GM12875 (cell line): ENCODE measurements around the gene ZNF358.

Source experiments
- H3K4me3 ChIP-seq: one replicate; pipeline ENCODE4 v1.5.1; 2011; ENCODE audit warnings: low read depth, low read length, control low read depth
- TF ChIP-seq, protein P1 (sequence below): IDR thresholded peaks from 2 replicates; pipeline ENCODE4 v1.5.1; 2011; ENCODE audit warnings: low read depth, mild to moderate bottlenecking, control low read depth, inconsistent platforms, low read length, moderate library complexity, borderline replicate concordance; ENCODE audit not compliant: insufficient read depth

Gene ZNF358

DNA sequence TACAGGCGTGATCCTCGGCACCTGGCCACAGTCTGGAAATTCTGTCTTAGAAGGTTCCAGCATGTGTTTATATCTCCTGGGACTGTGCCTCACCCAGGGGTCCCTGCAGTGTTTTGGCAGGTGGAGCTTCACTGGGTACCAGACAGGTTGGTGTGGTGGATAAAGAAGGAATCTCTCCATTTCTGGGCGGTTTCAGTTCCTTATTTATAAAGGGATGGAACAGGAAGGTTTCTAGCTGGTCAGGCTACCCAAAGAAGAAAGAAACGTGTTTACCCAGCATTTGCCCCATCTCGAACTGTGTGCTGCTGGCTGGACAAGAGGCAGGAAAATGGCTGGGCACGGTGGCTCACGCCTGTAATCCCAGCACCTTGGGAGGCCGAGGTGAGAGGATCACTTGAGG, 29.4 kb downstream of the ZNF358 start:
- H3K4me3 ChIP-seq, result no peak overlapping the region
- TF ChIP-seq, protein P1, sequence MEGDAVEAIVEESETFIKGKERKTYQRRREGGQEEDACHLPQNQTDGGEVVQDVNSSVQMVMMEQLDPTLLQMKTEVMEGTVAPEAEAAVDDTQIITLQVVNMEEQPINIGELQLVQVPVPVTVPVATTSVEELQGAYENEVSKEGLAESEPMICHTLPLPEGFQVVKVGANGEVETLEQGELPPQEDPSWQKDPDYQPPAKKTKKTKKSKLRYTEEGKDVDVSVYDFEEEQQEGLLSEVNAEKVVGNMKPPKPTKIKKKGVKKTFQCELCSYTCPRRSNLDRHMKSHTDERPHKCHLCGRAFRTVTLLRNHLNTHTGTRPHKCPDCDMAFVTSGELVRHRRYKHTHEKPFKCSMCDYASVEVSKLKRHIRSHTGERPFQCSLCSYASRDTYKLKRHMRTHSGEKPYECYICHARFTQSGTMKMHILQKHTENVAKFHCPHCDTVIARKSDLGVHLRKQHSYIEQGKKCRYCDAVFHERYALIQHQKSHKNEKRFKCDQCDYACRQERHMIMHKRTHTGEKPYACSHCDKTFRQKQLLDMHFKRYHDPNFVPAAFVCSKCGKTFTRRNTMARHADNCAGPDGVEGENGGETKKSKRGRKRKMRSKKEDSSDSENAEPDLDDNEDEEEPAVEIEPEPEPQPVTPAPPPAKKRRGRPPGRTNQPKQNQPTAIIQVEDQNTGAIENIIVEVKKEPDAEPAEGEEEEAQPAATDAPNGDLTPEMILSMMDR, result no peak

DNA sequence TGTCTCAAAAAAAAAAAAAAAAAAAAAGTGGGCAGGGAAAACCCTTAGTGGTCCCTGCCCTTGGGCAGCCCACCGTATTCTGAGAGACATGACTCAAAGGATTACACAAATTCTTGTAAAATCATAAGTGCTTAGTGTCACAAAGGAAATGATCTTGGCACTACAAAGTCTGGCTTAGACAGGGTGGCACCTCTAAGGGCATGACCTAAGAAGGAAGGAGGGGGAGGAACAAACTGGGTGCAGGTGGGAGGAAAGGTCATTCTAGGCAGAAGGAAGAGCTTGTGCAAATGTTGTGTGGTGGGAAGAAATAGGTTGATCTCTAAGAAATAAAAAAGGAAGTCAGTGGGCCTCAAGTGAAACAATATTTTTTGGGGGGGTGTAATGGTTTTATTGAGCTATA, 30.0 kb downstream of the ZNF358 start:
- no peak overlapping the region for H3K4me3 ChIP-seq
- TF ChIP-seq, protein P1, result no peak

DNA sequence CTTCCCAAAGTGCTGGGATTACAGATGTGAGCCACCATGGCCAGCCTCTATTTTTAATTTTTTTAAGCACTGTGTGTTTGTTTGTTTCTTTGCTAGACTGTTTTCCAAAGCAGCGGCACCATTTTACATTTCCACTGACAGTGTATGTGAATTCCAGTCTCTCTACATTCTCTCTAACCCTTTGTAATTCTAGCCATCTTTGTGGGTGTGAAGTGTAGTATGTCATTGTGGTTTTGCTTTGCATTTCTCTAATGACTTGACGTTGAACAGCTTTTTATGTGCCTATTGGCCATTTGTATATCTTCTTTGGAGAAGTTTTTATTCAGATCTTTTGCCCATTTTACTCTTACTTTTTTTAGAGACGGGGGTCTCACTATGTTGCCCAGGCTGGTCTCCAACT, 31.3 kb downstream of the ZNF358 start:
- TF ChIP-seq, protein P1, result no peak
- H3K4me3 ChIP-seq, result no peak overlapping the region

DNA sequence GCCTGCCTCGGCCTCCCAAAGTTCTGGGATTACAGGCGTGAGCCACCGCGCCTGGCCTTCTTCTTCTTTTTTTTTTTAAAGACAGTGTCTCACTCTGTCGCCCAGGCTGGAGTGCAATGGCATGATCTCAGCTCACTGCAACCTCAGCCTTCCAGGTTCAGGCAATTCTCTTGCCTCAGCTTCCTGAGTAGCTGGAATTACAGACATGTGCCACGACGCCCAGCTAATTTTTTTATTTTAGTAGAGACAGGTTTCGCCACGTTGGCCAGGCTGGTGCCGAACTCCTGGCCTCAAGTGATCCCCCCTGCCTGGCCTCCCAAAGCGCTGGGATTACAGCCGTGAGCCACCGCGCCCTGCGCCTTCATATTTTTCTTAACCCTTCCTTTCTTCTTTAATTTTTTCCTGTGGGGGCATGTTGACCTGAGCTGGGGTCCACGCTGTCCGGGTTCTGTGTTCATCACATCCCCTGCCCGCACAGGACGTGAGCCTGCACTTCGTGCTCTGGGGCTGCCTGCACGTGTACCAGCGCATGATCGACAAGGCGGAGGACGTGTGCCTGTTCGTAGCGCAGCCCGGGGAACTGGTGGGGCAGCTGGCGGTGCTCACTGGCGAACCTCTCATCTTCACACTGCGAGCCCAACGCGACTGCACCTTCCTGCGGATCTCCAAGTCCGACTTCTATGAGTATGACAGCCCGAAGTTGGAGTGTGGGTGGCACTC, 33.7 kb downstream of the ZNF358 start:
- H3K4me3 ChIP-seq, result no peak overlapping the region
- TF ChIP-seq, protein P1, result no peak

DNA sequence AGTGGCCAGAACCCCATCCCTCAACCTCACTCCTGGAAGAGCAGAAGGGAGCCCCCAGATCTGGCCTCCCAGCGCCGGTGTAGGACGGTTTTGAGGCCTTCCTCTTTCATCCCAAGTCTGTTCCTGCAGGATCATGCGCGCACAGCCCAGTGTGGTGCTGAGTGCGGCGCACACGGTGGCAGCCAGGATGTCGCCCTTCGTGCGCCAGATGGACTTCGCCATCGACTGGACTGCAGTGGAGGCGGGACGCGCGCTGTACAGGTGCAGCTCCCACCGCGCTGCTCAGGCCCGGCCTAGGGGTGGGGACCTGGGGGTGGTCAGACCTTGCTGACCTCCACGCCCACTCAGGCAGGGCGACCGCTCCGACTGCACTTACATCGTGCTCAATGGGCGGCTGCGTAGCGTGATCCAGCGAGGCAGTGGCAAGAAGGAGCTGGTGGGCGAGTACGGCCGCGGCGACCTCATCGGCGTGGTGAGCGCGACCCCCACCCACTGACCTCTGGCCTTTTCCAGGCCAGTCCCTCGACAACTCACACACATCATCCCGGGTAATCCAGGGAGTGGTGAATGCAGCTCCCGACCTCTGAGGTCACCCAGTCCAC, 34.4 kb downstream of the ZNF358 start:
- TF ChIP-seq, protein P1, result no peak
- H3K4me3 ChIP-seq, result no peak overlapping the region

DNA sequence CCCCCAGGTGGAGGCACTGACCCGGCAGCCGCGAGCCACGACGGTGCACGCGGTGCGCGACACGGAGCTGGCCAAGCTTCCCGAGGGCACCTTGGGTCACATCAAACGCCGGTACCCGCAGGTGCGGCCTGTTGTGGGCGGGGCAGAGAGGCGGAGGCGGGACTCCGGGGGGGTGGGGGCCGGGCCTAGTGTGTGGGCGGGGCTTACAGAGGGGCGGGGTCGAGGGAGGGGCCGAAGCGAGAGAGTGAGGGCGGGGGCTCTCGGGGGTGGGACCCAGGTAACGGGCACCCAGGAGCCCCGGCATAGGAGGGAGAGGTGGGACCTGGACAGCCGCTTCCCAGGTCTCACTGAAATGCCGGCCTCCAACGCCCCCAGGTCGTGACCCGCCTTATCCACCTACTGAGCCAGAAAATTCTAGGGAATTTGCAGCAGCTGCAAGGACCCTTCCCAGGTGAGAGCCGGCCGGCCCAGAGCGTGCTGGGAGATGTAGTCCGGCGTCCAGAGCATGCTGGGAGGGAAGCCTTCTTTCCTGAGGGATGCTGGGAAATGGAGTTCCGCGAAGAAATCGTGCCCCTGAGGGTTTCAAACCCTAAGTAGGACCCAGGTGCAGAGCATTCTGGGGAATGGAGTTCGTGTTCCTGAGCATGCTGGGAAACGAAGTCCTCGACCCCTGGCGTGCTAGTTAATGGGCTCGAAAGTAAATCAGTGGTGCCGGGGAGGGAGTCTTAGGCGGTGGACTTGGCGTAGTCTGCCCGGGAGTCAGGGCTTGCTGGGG, 35.3 kb downstream of the ZNF358 start:
- H3K4me3 ChIP-seq, result no peak overlapping the region
- TF ChIP-seq, protein P1, result no peak
